HUES64 (cell line): Measurements from ENCODE around the gene DENND5A.

ENCODE experiments used
- H3K27ac ChIP-seq: 2 replicates; pipeline ENCODE4 v1.7.0; 2013; ENCODE audit warnings: low read depth, low read length, inconsistent platforms
- H3K27me3 ChIP-seq: 2 replicates; pipeline ENCODE4 v1.6.1; 2013; ENCODE audit warnings: mild to moderate bottlenecking, low read length; ENCODE audit not compliant: insufficient read depth
- H3K36me3 ChIP-seq: 2 replicates; pipeline ENCODE4 v1.6.1; 2013; ENCODE audit warnings: mild to moderate bottlenecking, low read length; ENCODE audit not compliant: insufficient read depth
- H3K4me1 ChIP-seq: 2 replicates; pipeline ENCODE4 v1.6.1; 2013; ENCODE audit warnings: mild to moderate bottlenecking, low read length, moderate library complexity; ENCODE audit not compliant: insufficient read depth
- H3K4me3 ChIP-seq: 2 replicates; pipeline ENCODE4 v1.5.1; 2013; ENCODE audit warnings: mild to moderate bottlenecking, low read length, moderate library complexity
- H3K9ac ChIP-seq: 2 replicates; pipeline ENCODE4 v1.6.1; 2013; ENCODE audit warnings: mild to moderate bottlenecking, low read depth, low read length
- H3K9me3 ChIP-seq: 2 replicates; pipeline ENCODE4 v1.6.1; 2013; ENCODE audit warnings: low read depth, low read length; ENCODE audit not compliant: insufficient read depth
- WGBS: fragments of 150-250, 120-280 bp; methylation state at CpG from one replicate; pipeline ENCODE4 v1.1.7; 2013; ENCODE audit warnings: missing lambda C conversion rate; 5-methylcytosine and 5-hydroxymethylcytosine counted together

The DENND5A gene

GRCh38 chr11:9280655-9281301, 15.6 kb upstream of the DENND5A start:
- no peak overlapping the region for H3K9ac ChIP-seq
- no peaks in the 10 kb centered on the region for H3K27me3 ChIP-seq
- no peak overlapping the region for H3K4me3 ChIP-seq
- no peaks in the 10 kb centered on the region for H3K4me1 ChIP-seq
- WGBS, result 93% methylated on average over 2 of the region's 4 CpGs
- no peaks in the 10 kb centered on the region for H3K9me3 ChIP-seq
- H3K36me3 ChIP-seq, result peaks cover 48% of the 10 kb centered on the region
- no peak overlapping the region for H3K27ac ChIP-seq

- Histone ChIP-seq H3K4me3 (no peak overlapping the region), H3K27me3 (no peaks in the 10 kb centered on the region), H3K27ac (no peak overlapping the region), H3K4me1 (no peaks in the 10 kb centered on the region), H3K36me3 (peaks cover 23% of the 10 kb centered on the region), H3K9ac (no peak overlapping the region), H3K9me3 (no peaks in the 10 kb centered on the region)
- 96% methylated on average over 8 of the region's 8 CpGs for WGBS
Observed at GRCh38 chr11:9277176-9277575, 12.0 kb upstream of the DENND5A start.

- Histone ChIP-seq H3K9ac (no peak overlapping the region), H3K36me3 (peaks cover 18% of the 10 kb centered on the region), H3K9me3 (no peaks in the 10 kb centered on the region), H3K27ac (no peak overlapping the region), H3K27me3 (no peaks in the 10 kb centered on the region), H3K4me1 (no peaks in the 10 kb centered on the region), H3K4me3 (no peak overlapping the region)
- WGBS, result 96% methylated on average over 3 of the region's 3 CpGs
Observed at GRCh38 chr11:9276571-9276970, 11.4 kb upstream of the DENND5A start.

- no peaks in the 10 kb centered on the region for H3K27me3 ChIP-seq
- H3K9me3 ChIP-seq, result no peaks in the 10 kb centered on the region
- no peak overlapping the region for H3K4me3 ChIP-seq
- H3K9ac ChIP-seq, result no peak overlapping the region
- 98% methylated on average over 7 of the region's 8 CpGs for WGBS
- no peak overlapping the region for H3K27ac ChIP-seq
- H3K36me3 ChIP-seq, result no peaks in the 10 kb centered on the region
- no peaks in the 10 kb centered on the region for H3K4me1 ChIP-seq
Observed at GRCh38 chr11:9274499-9275258, 9.5 kb upstream of the DENND5A start.

- Histone ChIP-seq H3K27me3 (no peaks in the 10 kb centered on the region), H3K4me1 (no peaks in the 10 kb centered on the region), H3K9me3 (no peaks in the 10 kb centered on the region), H3K9ac (no peak overlapping the region), H3K36me3 (no peaks in the 10 kb centered on the region), H3K27ac (no peak overlapping the region), H3K4me3 (no peak overlapping the region)
- 94% methylated on average over 15 of the region's 15 CpGs for WGBS
Observed at GRCh38 chr11:9273376-9274336, 8.5 kb upstream of the DENND5A start.

- 96% methylated on average over 1 of the region's 2 CpGs for WGBS
- Histone ChIP-seq H3K9me3 (no peaks in the 10 kb centered on the region), H3K4me1 (peaks cover 10% of the 10 kb centered on the region; the same call in 1 of the 2 replicates), H3K36me3 (no peaks in the 10 kb centered on the region), H3K27ac (no peak overlapping the region), H3K4me3 (no peak overlapping the region), H3K9ac (no peak overlapping the region), H3K27me3 (no peaks in the 10 kb centered on the region)
Observed at GRCh38 chr11:9269492-9270013, 4.4 kb upstream of the DENND5A start.

GRCh38 chr11:9267680-9268079, 2.5 kb upstream of the DENND5A start:
- no peak overlapping the region for H3K4me3 ChIP-seq
- no peaks in the 10 kb centered on the region for H3K36me3 ChIP-seq
- peaks cover 10% of the 10 kb centered on the region; the same call in 1 of the 2 replicates for H3K4me1 ChIP-seq
- H3K27ac ChIP-seq, result no peak overlapping the region
- H3K27me3 ChIP-seq, result no peaks in the 10 kb centered on the region
- no peak overlapping the region for H3K9ac ChIP-seq
- 49% methylated on average over 4 of the region's 4 CpGs for WGBS
- H3K9me3 ChIP-seq, result no peaks in the 10 kb centered on the region

- Histone ChIP-seq H3K9ac (no peak overlapping the region), H3K4me3 (no peak overlapping the region), H3K4me1 (peaks cover 10% of the 10 kb centered on the region; the same call in 1 of the 2 replicates), H3K36me3 (no peaks in the 10 kb centered on the region), H3K9me3 (no peaks in the 10 kb centered on the region), H3K27ac (no peak overlapping the region), H3K27me3 (no peaks in the 10 kb centered on the region)
- 94% methylated on average over 8 of the region's 8 CpGs for WGBS
Observed at GRCh38 chr11:9266926-9267325, 1.8 kb upstream of the DENND5A start.

- Histone ChIP-seq H3K4me1 (peaks cover 10% of the 10 kb centered on the region; the same call in 1 of the 2 replicates), H3K27me3 (no peaks in the 10 kb centered on the region), H3K36me3 (no peaks in the 10 kb centered on the region), H3K4me3 (peak overlapping the region; percentile 86), H3K27ac (peak overlapping the region; percentile 9; the same call in 1 of the 2 replicates), H3K9ac (no peak overlapping the region), H3K9me3 (no peaks in the 10 kb centered on the region)
- 88% methylated on average over 13 of the region's 13 CpGs for WGBS
Observed at GRCh38 chr11:9266132-9266736, 1.1 kb upstream of the DENND5A start.

- WGBS, result under 1% methylated on average over 76 of the region's 76 CpGs
- H3K27me3 ChIP-seq, result no peaks in the 10 kb centered on the region
- H3K27ac ChIP-seq, result peak overlapping the region; percentile 50
- peaks cover 10% of the 10 kb centered on the region; the same call in 1 of the 2 replicates for H3K4me1 ChIP-seq
- H3K36me3 ChIP-seq, result no peaks in the 10 kb centered on the region
- peak overlapping the region; percentile 87 for H3K9ac ChIP-seq
- no peaks in the 10 kb centered on the region for H3K9me3 ChIP-seq
- H3K4me3 ChIP-seq, result peak overlapping the region; percentile 86
Observed at GRCh38 chr11:9264316-9265210, 587 bp downstream of the DENND5A start.
